ENCODE measurements around the gene CARMIL3.

Gene CARMIL3

DNA sequence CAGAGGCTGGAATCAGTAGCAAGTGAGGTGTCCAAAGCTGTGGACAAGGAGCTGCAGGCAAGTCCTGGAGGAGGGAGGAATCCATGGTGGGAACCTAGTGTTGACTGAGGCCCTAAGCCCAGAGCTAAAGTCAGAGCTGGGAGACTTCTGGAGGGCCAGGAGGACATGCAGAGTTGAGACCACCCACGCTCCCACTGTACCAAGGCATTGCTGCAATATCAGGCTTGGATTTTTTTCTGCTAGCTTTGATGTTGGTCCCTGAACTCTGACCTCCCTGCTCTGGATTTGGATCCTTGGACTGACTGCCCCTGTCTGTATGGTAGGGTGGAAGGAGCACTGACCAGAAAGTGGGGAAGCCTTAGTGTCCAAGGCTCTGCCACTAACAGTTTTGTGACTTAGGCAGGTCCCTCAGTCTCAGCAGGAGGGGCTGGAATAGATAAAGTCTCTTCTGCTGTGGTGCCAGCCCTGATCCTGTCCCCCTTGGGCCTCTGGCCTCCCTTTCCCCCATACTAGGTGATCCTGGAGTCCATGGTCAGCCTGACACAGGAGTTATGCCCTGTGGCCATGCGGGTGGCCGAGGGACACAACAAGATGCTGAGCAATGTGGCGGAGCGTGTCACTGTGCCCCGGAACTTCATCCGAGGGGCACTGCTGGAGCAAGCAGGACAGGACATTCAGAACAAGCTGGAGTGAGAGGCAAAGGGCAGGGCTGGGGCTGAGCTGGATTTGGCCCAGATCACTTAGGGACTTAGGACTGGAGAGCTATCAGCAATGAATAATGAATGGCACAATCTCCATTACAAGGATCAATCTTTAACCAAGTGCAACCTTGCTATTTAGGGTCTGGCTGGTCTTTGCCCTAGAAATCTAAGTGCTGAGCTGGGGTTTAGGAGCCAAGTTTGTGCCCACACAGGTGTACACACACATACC lies 9.4 kb downstream of the CARMIL3 start:
- no peak for DNase-seq (ENCODE audit: low read depth in 2 of 2)

DNA sequence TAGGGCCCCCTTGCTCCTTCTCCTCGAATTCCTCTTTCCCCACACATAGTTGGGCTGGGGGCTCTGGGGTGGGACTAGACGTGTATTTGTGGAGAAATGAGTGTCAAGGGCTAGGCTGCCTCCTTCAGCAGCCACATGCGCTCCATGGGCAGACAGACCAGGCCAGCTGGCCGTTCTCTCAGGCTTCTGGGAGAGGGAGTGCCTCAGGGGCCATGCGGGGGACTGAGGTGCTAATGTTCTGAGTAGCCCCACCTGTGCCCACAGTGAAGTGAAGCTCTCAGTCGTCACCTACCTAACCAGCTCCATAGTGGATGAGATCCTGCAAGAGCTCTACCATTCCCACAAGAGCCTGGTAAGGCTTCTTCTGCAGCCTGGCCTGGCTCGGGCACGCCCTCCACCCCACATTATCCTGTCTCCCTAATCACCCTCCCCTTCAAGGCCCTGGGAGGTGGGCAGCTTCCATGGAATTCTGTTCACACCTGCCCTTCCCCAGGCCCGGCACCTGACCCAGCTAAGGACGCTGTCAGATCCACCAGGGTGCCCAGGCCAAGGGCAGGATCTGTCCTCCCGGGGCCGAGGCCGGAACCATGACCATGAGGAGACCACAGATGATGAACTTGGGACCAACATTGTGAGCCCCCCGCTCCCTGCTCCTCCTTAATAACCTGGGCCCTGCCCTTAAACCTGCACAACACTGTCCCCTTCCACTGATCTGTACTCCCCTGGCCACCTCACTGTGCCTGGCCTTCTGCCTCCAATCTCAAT lies 10.6 kb downstream of the CARMIL3 start:
- no peak for DNase-seq (ENCODE audit: low read depth in 2 of 2)

- no peak for DNase-seq (ENCODE audit: low read depth in 2 of 2)
These were observed 11.5 kb downstream of the CARMIL3 start for GRCh38 chr14:24063263-24063836.

DNA sequence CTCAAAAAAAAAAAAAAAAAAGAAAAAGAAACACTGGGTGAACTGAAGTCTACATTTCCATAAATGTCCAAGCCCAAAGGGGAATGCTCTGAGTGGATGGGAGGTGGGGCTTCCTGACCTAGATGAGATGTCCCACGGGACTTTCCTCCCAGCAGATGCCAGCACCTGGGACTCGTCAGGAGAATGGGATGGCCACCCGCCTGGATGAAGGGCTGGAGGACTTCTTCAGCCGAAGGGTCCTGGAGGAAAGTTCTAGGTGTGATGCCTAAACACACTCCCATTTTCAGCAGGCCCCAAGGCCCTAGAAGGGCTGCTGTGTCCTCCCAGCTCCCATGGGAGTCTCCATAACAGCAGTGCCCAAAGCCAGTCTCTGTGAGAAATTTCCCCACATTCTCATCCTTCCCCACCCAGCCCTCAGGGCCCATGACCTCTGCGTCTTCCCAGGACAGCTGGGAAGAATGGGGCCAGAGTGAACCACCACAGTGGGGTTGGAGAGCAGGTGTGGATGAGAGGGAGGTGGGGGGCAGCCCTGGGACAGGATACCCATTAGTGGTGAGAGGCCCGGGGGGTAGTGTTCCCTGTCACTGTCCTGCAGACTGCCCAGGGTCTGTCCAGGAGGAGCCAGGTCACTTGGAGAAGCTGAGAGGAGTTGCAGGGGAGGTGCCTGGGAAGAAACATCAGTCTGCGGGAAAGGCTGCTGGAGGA lies 12.4 kb downstream of the CARMIL3 start:
- no peak for DNase-seq (ENCODE audit: low read depth in 2 of 2)

- no peak for DNase-seq (ENCODE audit: low read depth in 2 of 2)
These were observed 13.0 kb downstream of the CARMIL3 start for GRCh38 chr14:24064856-24065255.

DNA sequence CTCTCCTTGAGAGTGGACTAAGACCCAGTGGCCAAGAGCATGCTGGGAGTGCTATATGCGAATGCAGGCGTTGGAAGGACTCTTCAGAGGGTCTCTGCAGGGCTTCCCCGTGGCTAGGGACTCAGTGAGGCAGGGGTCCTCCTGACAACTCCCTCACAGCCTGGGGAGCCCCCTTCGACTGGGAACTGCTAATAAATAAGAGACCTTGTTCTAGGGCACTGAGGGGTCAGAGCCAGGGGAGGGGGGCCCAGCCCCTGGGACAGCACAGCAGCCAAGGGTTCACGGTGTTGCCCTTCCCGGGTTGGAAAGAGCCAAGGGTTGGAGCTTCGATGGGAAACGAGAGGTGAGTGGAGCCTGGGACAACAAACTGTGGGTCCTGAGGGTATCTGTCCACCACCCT lies 13.6 kb downstream of the CARMIL3 start:
- no peak for DNase-seq (ENCODE audit: low read depth in 2 of 2)

GRCh38 chr14:24066496-24067132 lies 14.8 kb downstream of the CARMIL3 start:
- no peak for DNase-seq (ENCODE audit: low read depth in 2 of 2)

DNA sequence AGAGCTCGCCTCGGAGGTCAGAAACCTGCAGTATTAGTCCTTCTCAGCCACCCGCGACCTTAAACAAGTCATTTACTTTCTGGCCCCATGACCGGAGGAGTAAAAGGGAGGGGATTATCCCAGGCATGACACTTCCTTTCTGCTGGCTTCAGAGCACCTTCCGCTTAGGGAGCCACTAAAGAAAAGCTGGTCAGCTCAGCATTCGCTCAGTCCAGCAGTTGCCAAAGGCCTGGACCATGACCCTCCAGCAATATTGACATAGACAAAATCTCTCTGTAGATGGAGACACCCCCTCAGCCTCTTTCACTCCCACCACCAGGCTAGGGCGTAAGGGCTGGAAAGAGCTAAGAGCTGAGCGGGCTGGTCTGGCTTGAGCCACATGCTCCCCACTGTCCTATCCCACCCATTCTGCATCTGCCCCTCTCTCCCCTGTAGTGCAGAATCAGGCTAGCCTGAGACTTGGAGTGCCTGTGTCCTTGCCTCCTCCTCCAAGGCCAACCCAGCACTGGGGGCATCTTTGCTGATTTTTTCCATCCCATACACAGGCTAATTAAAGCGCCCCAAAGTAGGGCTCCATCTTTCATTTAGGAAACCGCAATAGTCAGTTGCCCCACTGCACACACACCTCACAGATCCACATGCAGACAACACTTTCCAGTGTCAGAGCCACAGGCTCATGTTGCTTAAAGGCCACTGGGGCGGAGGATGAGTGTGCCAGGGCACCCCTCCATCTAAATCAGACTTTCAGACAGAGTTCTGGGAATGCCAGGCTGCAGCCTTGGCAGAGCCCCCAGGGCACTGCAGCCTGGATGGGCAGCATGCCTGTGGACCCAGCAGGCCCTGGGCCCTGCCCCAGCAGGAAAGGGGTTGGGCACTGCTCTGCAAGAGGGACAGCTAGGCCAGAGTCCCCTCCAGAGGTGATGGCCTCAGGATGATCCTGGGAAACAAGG lies 15.6 kb downstream of the CARMIL3 start:
- DNase-seq (ENCODE audit: low read depth in 2 of 2), result no peak

DNA sequence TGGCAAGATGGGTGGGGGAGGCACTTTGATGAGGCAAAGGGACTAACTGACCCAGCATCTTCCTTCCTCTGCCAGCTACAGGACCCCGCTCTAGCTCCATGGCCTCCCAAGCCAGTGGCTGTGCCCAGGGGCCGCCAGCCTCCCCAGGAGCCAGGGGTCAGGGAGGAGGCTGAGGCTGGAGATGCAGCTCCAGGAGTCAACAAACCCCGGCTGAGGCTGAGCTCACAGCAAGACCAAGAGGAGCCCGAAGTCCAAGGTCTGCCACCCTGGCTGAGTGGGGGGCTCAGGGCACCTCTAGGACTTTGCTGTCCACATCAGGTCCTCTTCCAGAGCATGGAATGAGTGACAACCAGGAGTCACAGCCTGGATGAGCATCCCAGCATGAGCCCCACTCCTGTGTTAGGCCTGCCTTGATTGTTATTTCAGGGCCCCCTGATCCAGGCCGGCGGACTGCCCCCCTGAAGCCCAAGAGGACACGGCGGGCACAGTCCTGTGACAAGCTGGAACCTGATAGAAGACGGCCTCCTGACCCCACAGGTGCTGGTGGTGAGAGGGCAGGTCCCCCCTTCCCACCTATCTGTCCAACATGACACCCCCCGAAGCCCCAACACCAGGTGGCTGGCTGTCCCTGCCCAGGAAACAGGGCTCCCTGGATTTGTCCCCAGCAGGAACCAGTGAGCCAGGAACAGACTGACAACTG lies 17.1 kb downstream of the CARMIL3 start:
- no peak for DNase-seq (ENCODE audit: low read depth in 2 of 2)

DNA sequence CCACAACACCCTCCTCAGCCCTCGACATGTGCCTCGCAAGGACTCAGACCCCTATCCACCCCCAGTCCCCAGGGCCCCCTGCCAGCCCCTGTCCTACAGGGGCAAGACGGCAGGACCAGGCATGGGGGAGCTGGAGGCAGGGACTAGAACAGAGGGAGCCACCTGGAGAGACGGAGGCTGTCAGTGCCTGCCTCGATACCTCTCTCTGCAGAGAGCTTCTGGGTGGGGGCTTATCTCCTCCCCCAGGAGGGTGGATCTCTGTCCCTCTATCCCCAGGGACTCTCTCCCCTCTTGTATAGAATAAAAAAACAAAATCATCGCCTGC lies 17.6 kb downstream of the CARMIL3 start:
- DNase-seq (ENCODE audit: low read depth in 2 of 2), result no peak

DNA sequence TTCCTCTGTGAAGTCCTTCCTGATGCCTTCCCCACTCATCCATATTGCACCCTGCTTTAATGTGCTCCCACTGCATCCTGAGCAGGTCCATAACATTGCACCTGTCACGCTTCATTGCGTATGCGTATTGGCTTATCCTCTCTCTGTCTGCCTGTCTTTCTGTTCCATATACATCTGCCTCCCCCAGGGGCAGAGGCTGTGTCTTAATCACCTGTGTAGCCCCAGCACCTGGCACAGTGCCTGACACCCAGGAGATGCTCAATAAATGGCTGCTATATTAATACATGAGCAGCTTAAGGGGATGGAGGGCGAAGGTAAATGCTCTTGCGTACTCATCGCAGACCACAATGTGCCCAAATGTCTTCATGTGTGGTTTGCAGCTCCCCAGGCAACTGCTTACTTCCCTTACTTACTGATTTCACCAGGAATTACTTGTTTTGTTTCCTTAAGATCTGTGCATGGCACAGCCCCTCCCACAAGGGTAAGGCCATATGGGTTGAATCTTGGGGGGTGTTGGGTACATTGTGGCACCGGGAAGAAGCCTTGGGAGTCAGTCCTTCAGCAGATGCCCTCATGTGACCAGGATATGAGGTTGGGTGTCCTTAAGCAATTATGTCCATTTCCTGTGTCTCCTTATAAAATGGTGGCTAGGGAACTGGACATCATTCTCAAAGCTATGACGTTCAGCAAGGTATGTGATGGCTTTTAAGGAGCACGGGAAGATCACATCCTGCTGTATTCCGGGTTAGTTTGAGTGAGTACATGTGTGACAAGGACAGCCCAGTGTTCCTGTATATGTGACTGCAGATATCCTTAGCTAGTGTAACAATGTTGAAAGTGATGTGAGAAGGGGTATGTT lies 18.7 kb downstream of the CARMIL3 start:
- DNase-seq (ENCODE audit: low read depth in 2 of 2), result no peak

- peak; percentile 40 to 46 for DNase-seq (ENCODE audit: low read depth in 2 of 2)
These were observed 19.4 kb downstream of the CARMIL3 start, which contains the start of gene CPNE6 for GRCh38 chr14:24071144-24071697. Gene CPNE6, plus strand, starts transcription at chr14:24071562. Its CDS starts 1,375 bp downstream, at chr14:24072937.

GRCh38 chr14:24071836-24072430 lies 20.1 kb downstream of the CARMIL3 start:
- no peak for DNase-seq (ENCODE audit: low read depth in 2 of 2)

DNA sequence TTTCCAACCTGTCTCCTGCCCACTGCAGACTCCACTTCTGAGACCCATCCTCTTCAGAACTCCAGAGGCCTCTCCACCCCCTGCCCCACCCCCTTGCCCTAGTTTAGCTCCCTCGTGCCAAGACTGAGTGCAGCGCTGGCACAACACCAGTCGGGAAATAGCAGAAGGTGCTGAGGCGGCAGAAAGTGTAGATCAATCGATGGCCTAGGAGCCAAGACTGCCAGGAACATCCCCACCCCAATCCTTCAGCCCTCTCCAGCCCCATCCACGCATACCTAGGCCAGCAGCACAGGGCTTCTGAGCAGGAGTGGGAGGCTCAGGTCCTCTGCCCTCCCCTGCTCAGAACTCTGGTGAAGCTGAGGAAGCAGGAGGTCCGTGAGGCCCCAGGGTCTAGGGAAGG lies 20.6 kb downstream of the CARMIL3 start:
- DNase-seq (ENCODE audit: low read depth in 2 of 2), result no peak

GRCh38 chr14:24072881-24073877 lies 21.4 kb downstream of the CARMIL3 start:
- DNase-seq (ENCODE audit: low read depth in 2 of 2), result no peak

GRCh38 chr14:24074625-24075484 lies 23.0 kb downstream of the CARMIL3 start:
- DNase-seq (ENCODE audit: low read depth in 2 of 2), result no peak
